ENCODE results near the gene IGSF6.

Gene IGSF6

DNA sequence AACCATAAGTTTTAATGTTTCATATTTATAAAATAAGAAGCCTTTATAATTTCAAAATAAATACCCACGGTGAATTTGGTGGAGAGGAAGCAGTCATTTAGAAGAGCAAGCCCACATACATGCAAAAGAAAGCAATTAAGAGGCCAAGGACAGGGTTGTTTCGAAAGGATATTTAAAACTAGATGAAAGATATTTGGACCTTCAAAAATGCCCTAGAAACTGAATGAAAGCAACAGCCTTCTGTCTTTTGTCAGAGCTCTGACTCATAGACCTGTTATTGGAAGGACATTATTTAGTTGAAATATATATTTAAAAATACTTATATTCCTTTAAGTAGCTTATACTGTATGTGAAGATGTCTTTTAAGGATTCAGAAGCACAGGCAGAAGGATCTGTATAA lies 61.6 kb downstream of the IGSF6 start:
- peaks cover 5% of the 10 kb centered on the region for H3K4me1 ChIP-seq (ENCODE audit: insufficient read depth, poor library complexity, severe bottlenecking)
- ATAC-seq (ENCODE audit: low read depth) (no peak), DNase-seq (ENCODE audit: low spot score) (no peak)
- TF ChIP-seq, protein P1, sequence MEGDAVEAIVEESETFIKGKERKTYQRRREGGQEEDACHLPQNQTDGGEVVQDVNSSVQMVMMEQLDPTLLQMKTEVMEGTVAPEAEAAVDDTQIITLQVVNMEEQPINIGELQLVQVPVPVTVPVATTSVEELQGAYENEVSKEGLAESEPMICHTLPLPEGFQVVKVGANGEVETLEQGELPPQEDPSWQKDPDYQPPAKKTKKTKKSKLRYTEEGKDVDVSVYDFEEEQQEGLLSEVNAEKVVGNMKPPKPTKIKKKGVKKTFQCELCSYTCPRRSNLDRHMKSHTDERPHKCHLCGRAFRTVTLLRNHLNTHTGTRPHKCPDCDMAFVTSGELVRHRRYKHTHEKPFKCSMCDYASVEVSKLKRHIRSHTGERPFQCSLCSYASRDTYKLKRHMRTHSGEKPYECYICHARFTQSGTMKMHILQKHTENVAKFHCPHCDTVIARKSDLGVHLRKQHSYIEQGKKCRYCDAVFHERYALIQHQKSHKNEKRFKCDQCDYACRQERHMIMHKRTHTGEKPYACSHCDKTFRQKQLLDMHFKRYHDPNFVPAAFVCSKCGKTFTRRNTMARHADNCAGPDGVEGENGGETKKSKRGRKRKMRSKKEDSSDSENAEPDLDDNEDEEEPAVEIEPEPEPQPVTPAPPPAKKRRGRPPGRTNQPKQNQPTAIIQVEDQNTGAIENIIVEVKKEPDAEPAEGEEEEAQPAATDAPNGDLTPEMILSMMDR (IDR thresholded peaks at IDR 0.05; ENCODE audit: poor library complexity, severe bottlenecking), result no peak
- H3K9me3 ChIP-seq (ENCODE audit: severe bottlenecking), result no peaks in the 10 kb centered on the region
- H3K36me3 ChIP-seq (ENCODE audit: low read depth), result no peaks in the 10 kb centered on the region
- no peak overlapping the region for H3K27ac ChIP-seq (ENCODE audit: poor library complexity, severe bottlenecking)
- no peak overlapping the region for H3K4me3 ChIP-seq (ENCODE audit: severe bottlenecking)
- H3K27me3 ChIP-seq (ENCODE audit: insufficient read depth, poor library complexity, severe bottlenecking), result no peaks in the 10 kb centered on the region

DNA sequence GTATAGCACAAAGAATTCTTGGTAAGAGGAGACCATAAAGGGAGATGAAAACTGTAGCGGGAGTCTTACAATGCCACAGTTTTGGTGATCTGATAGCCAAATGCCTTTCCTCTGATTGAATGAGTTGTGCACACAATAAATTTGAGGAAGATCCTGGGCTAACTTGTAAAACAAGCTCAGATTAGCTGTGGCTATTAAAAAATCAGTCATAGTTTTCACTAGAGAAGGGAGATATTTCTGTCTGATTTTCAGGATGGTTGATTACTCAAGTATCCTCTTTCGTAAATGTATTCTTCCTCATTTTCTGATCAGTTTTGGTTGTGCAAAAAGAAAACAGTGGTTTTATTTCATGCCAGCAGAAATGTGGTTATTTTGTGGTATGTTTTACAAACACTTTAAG lies 62.1 kb downstream of the IGSF6 start:
- no peaks in the 10 kb centered on the region for H3K9me3 ChIP-seq (ENCODE audit: severe bottlenecking)
- peaks cover 5% of the 10 kb centered on the region for H3K4me1 ChIP-seq (ENCODE audit: insufficient read depth, poor library complexity, severe bottlenecking)
- no peak overlapping the region for H3K4me3 ChIP-seq (ENCODE audit: severe bottlenecking)
- no peaks in the 10 kb centered on the region for H3K36me3 ChIP-seq (ENCODE audit: low read depth)
- TF ChIP-seq, protein P1 (IDR thresholded peaks at IDR 0.05; ENCODE audit: poor library complexity, severe bottlenecking), result no peak
- peak; percentile 23; the same call in 1 of the 3 replicates for ATAC-seq (ENCODE audit: low read depth)
- no peak overlapping the region for H3K27ac ChIP-seq (ENCODE audit: poor library complexity, severe bottlenecking)
- H3K27me3 ChIP-seq (ENCODE audit: insufficient read depth, poor library complexity, severe bottlenecking), result no peaks in the 10 kb centered on the region
- DNase-seq (ENCODE audit: low spot score), result no peak

DNA sequence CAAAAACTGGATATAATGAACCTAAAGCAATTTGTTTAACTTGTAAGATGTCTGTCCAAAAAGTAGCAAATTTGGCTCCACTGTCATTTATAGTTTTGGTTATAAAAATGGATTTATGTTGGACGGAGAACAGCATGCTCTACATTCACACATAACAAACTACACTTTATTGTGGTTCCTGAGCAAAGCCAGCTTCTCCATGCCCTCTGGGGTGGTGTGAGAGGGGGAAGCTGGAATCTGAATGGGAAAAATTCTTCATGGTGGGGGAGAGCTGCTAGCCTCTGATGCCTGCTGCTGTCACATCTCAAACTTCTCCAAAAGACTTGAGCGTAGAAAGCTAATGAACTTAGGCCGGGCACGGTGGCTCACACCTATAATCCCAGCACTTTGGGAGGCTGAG lies 62.9 kb downstream of the IGSF6 start:
- DNase-seq (ENCODE audit: low spot score) (no peak), ATAC-seq (ENCODE audit: low read depth) (no peak)
- Histone ChIP-seq H3K27me3 (ENCODE audit: insufficient read depth, poor library complexity, severe bottlenecking) (no peaks in the 10 kb centered on the region), H3K27ac (ENCODE audit: poor library complexity, severe bottlenecking) (no peak overlapping the region), H3K4me1 (ENCODE audit: insufficient read depth, poor library complexity, severe bottlenecking) (peaks cover 5% of the 10 kb centered on the region), H3K4me3 (ENCODE audit: severe bottlenecking) (no peak overlapping the region), H3K9me3 (ENCODE audit: severe bottlenecking) (no peaks in the 10 kb centered on the region), H3K36me3 (ENCODE audit: low read depth) (no peaks in the 10 kb centered on the region)
- TF ChIP-seq, protein P1 (IDR thresholded peaks at IDR 0.05; ENCODE audit: poor library complexity, severe bottlenecking), result no peak
